HCT116 (cell line): Measurements from ENCODE around the gene DOCK7. TPM values are rescaled to one million over a fixed set of nuclear protein-coding genes. Genes with fewer than 3 reads are reported as not detected.
"Not testable (repeated sequence)": the region's sequence is repeated elsewhere in the genome, so short reads cannot be mapped to it uniquely, and the experiment has no call there.

Source experiments
- ATAC-seq: fragments of 200-7000 bp; cut with Tn5 transposase; 2 replicates; pipeline ENCODE4 v1.9.1; 2020; ENCODE audit warnings: mild to moderate bottlenecking, moderate library complexity
- BruUV-seq: library from RNA; stranded (reverse); fragments of 400-500 nt; replicated peaks from 2 replicates; lab custom pipeline; 2021; lab: Mats Ljungman, UMichigan
- CTCF ChIA-PET: fragments of 300-600 bp; sonication (Branson Sonifier 250); formaldehyde crosslinking; loops from one replicate; lab custom pipeline; 2021; ENCODE audit warnings: antibody characterized with exemption; lab: Charles Lee
- POLR2A ChIA-PET: fragments of 300-600, 350-600 bp; sonication (Branson Sonifier 250); formaldehyde crosslinking; loops from one replicate; lab custom pipeline; 2021; ENCODE audit warnings: antibody characterized with exemption; lab: Charles Lee
- RAD21 ChIA-PET, 2 experiments: fragments of 300-600 bp; sonication (Branson Sonifier 250); formaldehyde crosslinking; loops; one replicate each; lab custom pipeline; 2023; ENCODE audit warnings: low total read pairs in 2 of 2; ENCODE audit not compliant: uncharacterized antibody in 2 of 2, unreplicated experiment in 2 of 2, low non-redundant PET in 1 of 2; lab: Charles Lee
- DNase-seq: peaks from one replicate; pipeline ENCODE4 v3.0.0-alpha.2; 2010; ENCODE audit warnings: low read depth, low spot score
- H2AFZ ChIP-seq: fragments of 200-600 bp; shearing (Covaris generic), sonication (generic); 2 replicates; pipeline ENCODE4 v1.6.1; 2017; ENCODE audit warnings: low read depth, mixed run types, mixed read lengths, antibody characterized with exemption, low read length; ENCODE audit not compliant: poor library complexity, severe bottlenecking
- H3K27ac ChIP-seq: 2 replicates; pipeline ENCODE4 v1.5.1; 2012; ENCODE audit warnings: low read depth, low read length
- H3K27me3 ChIP-seq: fragments of 200-600 bp; sonication (generic); 2 replicates; pipeline ENCODE4 v1.6.1; 2016; ENCODE audit warnings: mixed run types, low read length, mixed read lengths; ENCODE audit not compliant: insufficient read depth
- H3K36me3 ChIP-seq, 2 experiments: fragments of 200-500 bp in 1 of 2; fragments of 200-600 bp in 1 of 2; sonication (Bioruptor generic) in 1 of 2; sonication (generic) in 1 of 2; 2 replicates each; pipeline versions ENCODE4 v1.5.1 to v1.6.1; 2014 to 2016; ENCODE audit warnings: low read length in 2 of 2, inconsistent platforms in 1 of 2, mixed read lengths in 1 of 2, mixed run types in 1 of 2; ENCODE audit not compliant: insufficient read depth in 2 of 2, control insufficient read depth in 1 of 2
- H3K4me1 ChIP-seq, 2 experiments: fragments of 200-600 bp in 1 of 2; sonication (generic) in 1 of 2; 2 replicates each; pipeline versions ENCODE4 v1.5.1 to v1.6.1; 2012 to 2017; ENCODE audit warnings: low read length in 2 of 2, inconsistent platforms in 1 of 2, mild to moderate bottlenecking in 1 of 2, mixed read lengths in 1 of 2, mixed run types in 1 of 2, moderate library complexity in 1 of 2; ENCODE audit not compliant: insufficient read depth in 2 of 2, control insufficient read depth in 1 of 2
- H3K4me2 ChIP-seq: fragments of 200-600 bp; sonication (generic); 2 replicates; pipeline ENCODE4 v1.6.1; 2017; ENCODE audit warnings: mixed run types, low read length, mixed read lengths
- H3K4me3 ChIP-seq, 2 experiments: fragments of 200-600 bp in 1 of 2; sonication (generic) in 1 of 2; replicated peaks in 1 of 2; 2 replicates each; pipeline ENCODE4 v1.5.1; 2011 to 2016; ENCODE audit warnings: low read length in 2 of 2, control low read depth in 1 of 2, low read depth in 1 of 2, mild to moderate bottlenecking in 1 of 2, mixed read lengths in 1 of 2, mixed run types in 1 of 2
- H3K79me2 ChIP-seq: fragments of 200-600 bp; sonication (generic); 2 replicates; pipeline ENCODE4 v1.6.1; 2017; ENCODE audit warnings: mild to moderate bottlenecking, mixed run types, low read length, moderate library complexity, mixed read lengths; ENCODE audit not compliant: insufficient read depth
- H3K9ac ChIP-seq: fragments of 200-600 bp; sonication (generic); 2 replicates; pipeline ENCODE4 v1.6.1; 2016; ENCODE audit warnings: low read length, mixed read lengths
- H3K9me2 ChIP-seq: fragments of 200-600 bp; sonication (generic), shearing (Covaris generic); 2 replicates; pipeline ENCODE4 v1.6.1; 2017; ENCODE audit warnings: mixed run types, mild to moderate bottlenecking, moderate library complexity; ENCODE audit not compliant: insufficient read depth
- H3K9me3 ChIP-seq, 2 experiments: fragments of 200-500 bp in 1 of 2; fragments of 200-600 bp in 1 of 2; sonication (Bioruptor generic) in 1 of 2; sonication (generic) in 1 of 2; 2 replicates each; pipeline ENCODE4 v1.6.1; 2014 to 2017; ENCODE audit warnings: low read length in 2 of 2, mixed read lengths in 2 of 2, inconsistent platforms in 1 of 2, low read depth in 1 of 2, mild to moderate bottlenecking in 1 of 2, mixed run types in 1 of 2, moderate library complexity in 1 of 2; ENCODE audit not compliant: control insufficient read depth in 1 of 2, insufficient read depth in 1 of 2
- H4K20me1 ChIP-seq: fragments of 200-600 bp; sonication (generic), shearing (Covaris generic); 2 replicates; pipeline ENCODE4 v1.6.1; 2017; ENCODE audit warnings: mixed run types, mild to moderate bottlenecking, moderate library complexity; ENCODE audit not compliant: insufficient read depth
- CBX3 ChIP-seq: IDR thresholded peaks from 2 replicates; pipeline ENCODE4 v1.6.1; 2012; ENCODE audit warnings: low read depth
- ELF1 ChIP-seq: IDR thresholded peaks from 2 replicates; pipeline ENCODE4 v1.6.1; 2012; ENCODE audit warnings: low read depth, borderline replicate concordance
- EZH2 ChIP-seq: fragments of 200-600 bp; sonication (generic); IDR thresholded peaks from 2 replicates; pipeline ENCODE4 v1.6.1; 2017; ENCODE audit warnings: antibody characterized with exemption, mixed run types
- JUND ChIP-seq: IDR thresholded peaks from 2 replicates; pipeline ENCODE4 v1.6.1; 2012
- POLR2AphosphoS5 ChIP-seq: IDR thresholded peaks from 2 replicates; pipeline ENCODE4 v1.6.1; 2011; ENCODE audit warnings: mild to moderate bottlenecking, low read depth, low read length, moderate library complexity
- RAD21 ChIP-seq: IDR thresholded peaks from 2 replicates; pipeline ENCODE4 v1.6.1; 2012; ENCODE audit warnings: low read depth, mild to moderate bottlenecking
- SP1 ChIP-seq: IDR thresholded peaks from 2 replicates; pipeline ENCODE4 v1.6.1; 2012; ENCODE audit warnings: low read depth
- SRF ChIP-seq: IDR thresholded peaks from 2 replicates; pipeline ENCODE4 v1.6.1; 2012; ENCODE audit warnings: low read depth
- YY1 ChIP-seq: IDR thresholded peaks from 2 replicates; pipeline ENCODE4 v1.6.1; 2011; ENCODE audit warnings: low read length, low read depth, moderate library complexity, mild to moderate bottlenecking; ENCODE audit not compliant: insufficient replicate concordance; ENCODE audit errors: extremely low read depth
- ZFX ChIP-seq: fragments of 450-650 bp; IDR thresholded peaks from 2 replicates; pipeline ENCODE4 v1.6.1; 2017
- ZNF274 ChIP-seq: fragments of 200-500 bp; sonication (Bioruptor generic); IDR thresholded peaks from 2 replicates; pipeline ENCODE4 v1.6.1; 2014; ENCODE audit warnings: mild to moderate bottlenecking, low read depth, low read length, inconsistent platforms
- intact Hi-C: fragments of 100-400 bp; cut with micrococcal nuclease; formaldehyde crosslinking; loops from 2 replicates; pipeline ENCODE4 v1.10.0; 2022
- total RNA-seq: library from RNA; stranded (reverse); gene quantifications from one replicate; pipeline ENCODE4 v1.2.1, GENCODE V29; 2021; ENCODE audit not compliant: unreplicated experiment
- TF ChIP-seq, protein P1 (sequence below): IDR thresholded peaks from 2 replicates; pipeline ENCODE4 v1.6.1; 2012
- TF ChIP-seq, protein P2 (sequence below): IDR thresholded peaks from 2 replicates; pipeline ENCODE4 v1.6.1; 2011; ENCODE audit warnings: mild to moderate bottlenecking, low read length, moderate library complexity; ENCODE audit not compliant: insufficient replicate concordance; ENCODE audit errors: extremely low read depth

DOCK7 gene
- total RNA-seq, 1 experiment from 2014 or later: 49.0 TPM

DNA sequence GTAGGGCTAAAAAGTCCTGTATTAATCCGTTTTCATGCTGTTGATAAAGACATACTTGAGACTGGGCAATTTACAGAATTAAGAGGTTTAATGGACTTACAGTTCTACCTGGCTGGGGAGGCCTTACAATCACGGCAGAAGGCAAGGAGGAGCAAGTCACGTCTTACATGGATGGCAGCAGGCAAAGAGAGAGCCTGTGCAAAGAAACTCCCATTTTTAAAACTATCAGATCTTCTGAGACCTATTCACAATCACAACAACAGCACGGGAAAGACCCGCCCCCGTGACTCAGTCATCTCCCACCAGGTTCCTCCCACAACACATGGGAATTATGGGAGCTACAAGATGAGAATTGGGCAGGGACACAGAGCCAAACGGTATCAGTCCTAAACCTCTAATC, 6.3 kb upstream of the DOCK7 start:
- POLR2A ChIA-PET, H3K27ac ChIP-seq, H3K4me2 ChIP-seq, H3K9me3 ChIP-seq, RAD21 ChIA-PET, H2AFZ ChIP-seq, BruUV-seq, CTCF ChIA-PET, H3K36me3 ChIP-seq, H3K27me3 ChIP-seq, H3K9ac ChIP-seq, DNase-seq, intact Hi-C loops, H3K4me3 ChIP-seq, H3K79me2 ChIP-seq, ATAC-seq, H3K9me2 ChIP-seq, H4K20me1 ChIP-seq: not testable (repeated sequence)
- H3K4me1 ChIP-seq: peaks cover 8 to 17% of the 10 kb centered on the region in 2 experiments

- ChIA-PET RAD21 (no interaction called here), POLR2A (no interaction called here), CTCF (no interaction called here)
- H3K4me1 ChIP-seq: peaks cover 9 to 25% of the 10 kb centered on the region in 2 experiments
- no peaks in the 10 kb centered on the region for H3K27me3 ChIP-seq
- ATAC-seq (no peak), DNase-seq (no peak)
- no peaks in the 10 kb centered on the region for H3K9me2 ChIP-seq
- H4K20me1 ChIP-seq: no peaks in the 10 kb centered on the region
- H3K4me2 ChIP-seq: no peak overlapping the region
- H3K4me3 ChIP-seq: no peak overlapping the region
- H3K9me3 ChIP-seq: no peaks in the 10 kb centered on the region
- no peak overlapping the region for H3K9ac ChIP-seq
- TF ChIP-seq ELF1: no peak
- TF ChIP-seq, protein P1, sequence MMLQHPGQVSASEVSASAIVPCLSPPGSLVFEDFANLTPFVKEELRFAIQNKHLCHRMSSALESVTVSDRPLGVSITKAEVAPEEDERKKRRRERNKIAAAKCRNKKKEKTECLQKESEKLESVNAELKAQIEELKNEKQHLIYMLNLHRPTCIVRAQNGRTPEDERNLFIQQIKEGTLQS: no peak
- TF ChIP-seq SRF: no peak
- TF ChIP-seq, protein P2, sequence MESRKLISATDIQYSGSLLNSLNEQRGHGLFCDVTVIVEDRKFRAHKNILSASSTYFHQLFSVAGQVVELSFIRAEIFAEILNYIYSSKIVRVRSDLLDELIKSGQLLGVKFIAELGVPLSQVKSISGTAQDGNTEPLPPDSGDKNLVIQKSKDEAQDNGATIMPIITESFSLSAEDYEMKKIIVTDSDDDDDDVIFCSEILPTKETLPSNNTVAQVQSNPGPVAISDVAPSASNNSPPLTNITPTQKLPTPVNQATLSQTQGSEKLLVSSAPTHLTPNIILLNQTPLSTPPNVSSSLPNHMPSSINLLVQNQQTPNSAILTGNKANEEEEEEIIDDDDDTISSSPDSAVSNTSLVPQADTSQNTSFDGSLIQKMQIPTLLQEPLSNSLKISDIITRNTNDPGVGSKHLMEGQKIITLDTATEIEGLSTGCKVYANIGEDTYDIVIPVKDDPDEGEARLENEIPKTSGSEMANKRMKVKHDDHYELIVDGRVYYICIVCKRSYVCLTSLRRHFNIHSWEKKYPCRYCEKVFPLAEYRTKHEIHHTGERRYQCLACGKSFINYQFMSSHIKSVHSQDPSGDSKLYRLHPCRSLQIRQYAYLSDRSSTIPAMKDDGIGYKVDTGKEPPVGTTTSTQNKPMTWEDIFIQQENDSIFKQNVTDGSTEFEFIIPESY: no peak
- TF ChIP-seq SP1: no peak
- TF ChIP-seq POLR2AphosphoS5: no peak
- no peak for TF ChIP-seq YY1
- no peak for TF ChIP-seq RAD21
- no peak for TF ChIP-seq ZFX
- no peak for TF ChIP-seq JUND
- TF ChIP-seq ZNF274: no peak
- no peak for TF ChIP-seq CBX3
- no peak for TF ChIP-seq EZH2
- H3K36me3 ChIP-seq: no peaks in the 10 kb centered on the region
- H3K27ac ChIP-seq: no peak overlapping the region
- no peak overlapping the region for H2AFZ ChIP-seq
- intact Hi-C loops: no loop called here
- no TSS peak for BruUV-seq
- H3K79me2 ChIP-seq: no peaks in the 10 kb centered on the region
Measured at GRCh38 chr1:62693123-62693522, 4.9 kb upstream of the DOCK7 start.
